B cell (primary cell): Measurements from ENCODE around the gene NCOR1.

Source experiments
- CTCF ChIP-seq: fragments of 200-600 bp; IDR thresholded peaks from one replicate; pipeline ENCODE4 v1.8.0; 2022; ENCODE audit warnings: antibody characterized with exemption, mild to moderate bottlenecking
- EZH2 ChIP-seq: IDR thresholded peaks from 2 replicates; pipeline ENCODE4 v1.6.1; 2012; ENCODE audit warnings: borderline replicate concordance, low read depth, mild to moderate bottlenecking, moderate library complexity, low read length; ENCODE audit not compliant: insufficient read depth, poor library complexity, severe bottlenecking

GRCh38 chr17:16211590-16211989, 3.7 kb downstream of the NCOR1 start:
- TF ChIP-seq CTCF (no peak), EZH2 (no peak)
